PFSK-1 (cell line): ENCODE data around the gene IKZF2.

Experiments
- FOXP2 ChIP-seq: optimal IDR thresholded peaks from 2 replicates; pipeline ENCODE3; 2011; ENCODE audit warnings: borderline replicate concordance, control low read depth, inconsistent platforms; ENCODE audit not compliant: insufficient read depth; ENCODE audit errors: extremely low read length, extremely low read depth
- POLR2AphosphoS5 ChIP-seq: IDR thresholded peaks from 2 replicates; pipeline ENCODE4 v1.6.1; 2012; ENCODE audit warnings: low read depth, mild to moderate bottlenecking, control low read depth, low read length, moderate library complexity
- SIN3A ChIP-seq: IDR thresholded peaks from 2 replicates; pipeline ENCODE4 v1.6.1; 2012; ENCODE audit warnings: mild to moderate bottlenecking, low read length, moderate library complexity, borderline replicate concordance; ENCODE audit not compliant: insufficient read depth
- TAF1 ChIP-seq: IDR thresholded peaks from 2 replicates; pipeline ENCODE4 v1.6.1; 2012; ENCODE audit warnings: low read length, control low read depth, borderline replicate concordance; ENCODE audit not compliant: insufficient read depth
- TF ChIP-seq, protein P1 (sequence below), 2 experiments: IDR thresholded peaks; 2 replicates each; pipeline versions ENCODE4 v1.6.1 to v1.8.0; 2011 to 2012; ENCODE audit warnings: low read depth in 2 of 2, low read length in 2 of 2, control low read depth in 1 of 2, inconsistent platforms in 1 of 2, mild to moderate bottlenecking in 1 of 2, moderate library complexity in 1 of 2; ENCODE audit not compliant: insufficient read depth in 1 of 2

- no peak for TF ChIP-seq TAF1
- TF ChIP-seq, protein P1, sequence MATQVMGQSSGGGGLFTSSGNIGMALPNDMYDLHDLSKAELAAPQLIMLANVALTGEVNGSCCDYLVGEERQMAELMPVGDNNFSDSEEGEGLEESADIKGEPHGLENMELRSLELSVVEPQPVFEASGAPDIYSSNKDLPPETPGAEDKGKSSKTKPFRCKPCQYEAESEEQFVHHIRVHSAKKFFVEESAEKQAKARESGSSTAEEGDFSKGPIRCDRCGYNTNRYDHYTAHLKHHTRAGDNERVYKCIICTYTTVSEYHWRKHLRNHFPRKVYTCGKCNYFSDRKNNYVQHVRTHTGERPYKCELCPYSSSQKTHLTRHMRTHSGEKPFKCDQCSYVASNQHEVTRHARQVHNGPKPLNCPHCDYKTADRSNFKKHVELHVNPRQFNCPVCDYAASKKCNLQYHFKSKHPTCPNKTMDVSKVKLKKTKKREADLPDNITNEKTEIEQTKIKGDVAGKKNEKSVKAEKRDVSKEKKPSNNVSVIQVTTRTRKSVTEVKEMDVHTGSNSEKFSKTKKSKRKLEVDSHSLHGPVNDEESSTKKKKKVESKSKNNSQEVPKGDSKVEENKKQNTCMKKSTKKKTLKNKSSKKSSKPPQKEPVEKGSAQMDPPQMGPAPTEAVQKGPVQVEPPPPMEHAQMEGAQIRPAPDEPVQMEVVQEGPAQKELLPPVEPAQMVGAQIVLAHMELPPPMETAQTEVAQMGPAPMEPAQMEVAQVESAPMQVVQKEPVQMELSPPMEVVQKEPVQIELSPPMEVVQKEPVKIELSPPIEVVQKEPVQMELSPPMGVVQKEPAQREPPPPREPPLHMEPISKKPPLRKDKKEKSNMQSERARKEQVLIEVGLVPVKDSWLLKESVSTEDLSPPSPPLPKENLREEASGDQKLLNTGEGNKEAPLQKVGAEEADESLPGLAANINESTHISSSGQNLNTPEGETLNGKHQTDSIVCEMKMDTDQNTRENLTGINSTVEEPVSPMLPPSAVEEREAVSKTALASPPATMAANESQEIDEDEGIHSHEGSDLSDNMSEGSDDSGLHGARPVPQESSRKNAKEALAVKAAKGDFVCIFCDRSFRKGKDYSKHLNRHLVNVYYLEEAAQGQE (IDR thresholded peaks at IDR 0.05; ENCODE audit: insufficient read depth in 1 of 2, low read depth in 2 of 2, low read length in 2 of 2) = no peak
- TF ChIP-seq SIN3A = no peak
- no peak for TF ChIP-seq POLR2AphosphoS5
- TF ChIP-seq FOXP2 = no peak
These were observed 134.0 kb downstream of the IKZF2 start for GRCh38 chr2:213017404-213017803.
